Fibroblast of the aortic adventitia (primary cell): Measurements from ENCODE around the gene ZSCAN18. TPM values are rescaled to one million over a fixed set of nuclear protein-coding genes. Genes with fewer than 3 reads are reported as not detected.

Source experiments
- DNase-seq: peaks from one replicate; pipeline ENCODE4 v3.0.0-alpha.2; 2010; ENCODE audit warnings: low read depth
- H3K4me3 ChIP-seq: 2 replicates; pipeline ENCODE4 v1.5.1; 2011; ENCODE audit warnings: low read depth, mild to moderate bottlenecking, control low read depth, low read length, moderate library complexity
- total RNA-seq: library from RNA; depleted of rRNA; stranded (reverse); fragments of >200 nt; gene quantifications from 2 replicates; pipeline ENCODE4 v1.2.3, GENCODE V29; 2012; ENCODE audit warnings: low replicate concordance
- TF ChIP-seq, protein P1 (sequence below): IDR thresholded peaks from 2 replicates; pipeline ENCODE4 v1.5.1; 2011; ENCODE audit warnings: mild to moderate bottlenecking, low read length, control low read depth, inconsistent platforms; ENCODE audit not compliant: insufficient read depth

Gene ZSCAN18
- total RNA-seq, 1 donor: 7.6 TPM

- H3K4me3 ChIP-seq: no peak overlapping the region
- TF ChIP-seq, protein P1, sequence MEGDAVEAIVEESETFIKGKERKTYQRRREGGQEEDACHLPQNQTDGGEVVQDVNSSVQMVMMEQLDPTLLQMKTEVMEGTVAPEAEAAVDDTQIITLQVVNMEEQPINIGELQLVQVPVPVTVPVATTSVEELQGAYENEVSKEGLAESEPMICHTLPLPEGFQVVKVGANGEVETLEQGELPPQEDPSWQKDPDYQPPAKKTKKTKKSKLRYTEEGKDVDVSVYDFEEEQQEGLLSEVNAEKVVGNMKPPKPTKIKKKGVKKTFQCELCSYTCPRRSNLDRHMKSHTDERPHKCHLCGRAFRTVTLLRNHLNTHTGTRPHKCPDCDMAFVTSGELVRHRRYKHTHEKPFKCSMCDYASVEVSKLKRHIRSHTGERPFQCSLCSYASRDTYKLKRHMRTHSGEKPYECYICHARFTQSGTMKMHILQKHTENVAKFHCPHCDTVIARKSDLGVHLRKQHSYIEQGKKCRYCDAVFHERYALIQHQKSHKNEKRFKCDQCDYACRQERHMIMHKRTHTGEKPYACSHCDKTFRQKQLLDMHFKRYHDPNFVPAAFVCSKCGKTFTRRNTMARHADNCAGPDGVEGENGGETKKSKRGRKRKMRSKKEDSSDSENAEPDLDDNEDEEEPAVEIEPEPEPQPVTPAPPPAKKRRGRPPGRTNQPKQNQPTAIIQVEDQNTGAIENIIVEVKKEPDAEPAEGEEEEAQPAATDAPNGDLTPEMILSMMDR: no peak
- no peak for DNase-seq
Measured at GRCh38 chr19:58063712-58064111, 34.3 kb downstream of the ZSCAN18 start.

GRCh38 chr19:58060231-58060630 lies 37.8 kb downstream of the ZSCAN18 start:
- H3K4me3 ChIP-seq: no peak overlapping the region
- TF ChIP-seq, protein P1: no peak
- no peak for DNase-seq

DNA sequence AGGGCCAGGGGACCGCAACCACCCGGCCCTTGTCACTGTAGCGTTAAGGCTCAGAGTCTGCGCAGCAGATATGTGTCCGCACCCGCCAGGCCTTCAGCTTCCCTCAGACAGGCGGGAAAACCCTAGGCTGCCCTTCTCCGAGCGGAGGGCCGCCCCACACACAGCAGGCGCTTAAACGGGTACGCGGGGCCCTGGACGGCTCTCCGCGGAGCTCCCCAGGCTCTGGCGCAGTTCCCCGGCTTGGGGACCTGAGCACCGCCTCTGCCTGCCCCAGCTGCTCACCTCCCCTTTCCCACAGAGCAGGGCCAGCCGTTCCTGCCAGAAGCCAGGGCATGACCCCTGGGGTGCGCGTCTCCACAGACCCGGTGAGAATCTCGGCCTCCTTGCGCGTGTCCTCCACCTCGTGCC lies 38.4 kb downstream of the ZSCAN18 start:
- DNase-seq: no peak
- H3K4me3 ChIP-seq: peak overlapping the region; percentile 58
- TF ChIP-seq, protein P1: no peak

GRCh38 chr19:58059003-58059670 lies 38.9 kb downstream of the ZSCAN18 start, which contains the start of gene ZNF135:
Gene ZNF135, plus strand, starts transcription at chr19:58059282. Its CDS starts 721 bp downstream, at chr19:58060003.
- DNase-seq: peak; percentile 66
- TF ChIP-seq, protein P1: no peak
- H3K4me3 ChIP-seq: peak within 1 kb of the TSS; percentile 58

GRCh38 chr19:58058467-58058866 lies 39.6 kb downstream of the ZSCAN18 start:
- DNase-seq: no peak
- TF ChIP-seq, protein P1: no peak
- H3K4me3 ChIP-seq: no peak overlapping the region

DNA sequence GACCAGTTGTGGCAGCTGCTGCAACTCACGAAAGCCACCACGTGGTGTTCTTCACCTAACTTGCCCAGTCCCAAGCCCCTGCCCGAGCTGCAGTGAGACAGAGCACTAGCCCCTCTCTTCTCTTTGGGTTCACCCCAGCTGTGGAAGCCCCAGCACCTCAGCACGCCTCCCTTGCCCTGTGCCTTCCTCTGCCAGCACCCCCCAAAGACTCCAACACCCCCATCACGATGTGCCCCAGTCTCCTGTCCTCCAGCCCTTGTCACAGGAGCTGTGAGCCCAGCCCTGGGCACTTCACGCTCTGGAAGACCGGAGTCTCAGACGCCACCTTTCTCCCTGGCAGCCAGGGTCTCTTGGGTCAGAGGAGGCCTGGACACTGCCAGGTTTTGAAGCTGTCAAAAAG lies 41.2 kb downstream of the ZSCAN18 start:
- TF ChIP-seq, protein P1: no peak
- DNase-seq: no peak
- H3K4me3 ChIP-seq: no peak overlapping the region

DNA sequence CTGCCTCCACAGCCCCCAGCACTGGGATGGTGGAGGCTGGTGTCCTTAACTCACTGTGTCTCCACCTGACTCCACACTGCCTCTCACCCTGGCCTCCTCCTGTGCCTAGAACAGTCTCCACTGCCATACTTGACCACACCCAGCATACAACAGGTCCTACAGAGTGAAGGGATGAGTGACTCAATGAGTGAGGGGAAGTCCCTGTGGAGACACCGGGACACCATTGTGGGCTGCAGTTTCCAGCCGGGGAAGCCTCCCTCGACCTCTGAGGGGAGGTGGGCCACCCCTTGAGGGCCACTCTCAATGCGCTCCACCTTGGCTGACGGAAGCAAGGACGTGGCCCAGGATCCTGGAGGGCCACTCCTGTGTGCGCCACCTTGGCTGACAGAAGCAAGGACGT lies 41.8 kb downstream of the ZSCAN18 start:
- TF ChIP-seq, protein P1: no peak
- no peak for DNase-seq
- no peak overlapping the region for H3K4me3 ChIP-seq
